NCI-H510A (cell line): Measurements from ENCODE around the gene ANXA8.
"Not testable (repeated sequence)": the region's sequence is repeated elsewhere in the genome, so short reads cannot be mapped to it uniquely, and the experiment has no call there.

ENCODE experiments used
- DNase-seq: peaks from one replicate; lab custom pipeline; 2025; lab: John Stamatoyannopoulos, UW

The ANXA8 gene

DNA sequence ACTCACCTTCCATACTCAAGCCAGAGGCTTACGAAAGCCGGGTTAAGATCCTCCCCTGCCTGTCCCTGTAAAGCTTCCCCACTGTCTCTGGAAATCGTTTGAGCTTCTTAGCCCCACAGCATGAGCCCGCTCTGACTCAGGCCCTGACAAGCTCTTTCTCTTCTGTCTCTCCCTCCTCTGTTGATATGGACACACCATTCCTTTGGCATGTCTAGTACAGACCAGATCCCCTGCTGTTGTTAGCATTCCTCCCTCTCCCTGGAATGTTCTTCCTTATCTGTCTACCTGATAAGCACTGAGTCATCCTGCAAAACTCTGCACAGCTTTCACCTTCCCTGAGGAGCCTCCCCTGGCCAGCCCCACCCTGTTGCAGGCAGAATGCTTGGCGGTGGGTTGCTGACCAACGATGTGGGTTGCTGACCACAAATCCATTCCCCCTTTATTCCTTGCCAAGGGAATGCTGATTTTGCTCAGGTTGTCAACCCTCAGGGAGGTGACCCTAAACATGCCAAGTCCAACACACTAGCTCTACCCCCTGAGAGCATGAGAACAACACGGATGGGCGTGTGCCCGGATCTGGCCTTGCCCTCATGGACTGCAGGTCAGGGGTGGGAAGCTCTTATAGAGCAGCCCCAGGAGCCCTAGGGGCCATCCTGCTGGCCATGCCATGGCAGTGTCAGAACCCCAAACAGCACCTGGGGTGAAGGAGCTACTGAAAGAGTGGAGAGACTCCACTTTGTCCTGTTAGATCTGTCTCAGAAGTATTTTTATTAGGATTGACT, 21.1 kb downstream of the ANXA8 start:
- DNase-seq, result not testable (repeated sequence)

DNA sequence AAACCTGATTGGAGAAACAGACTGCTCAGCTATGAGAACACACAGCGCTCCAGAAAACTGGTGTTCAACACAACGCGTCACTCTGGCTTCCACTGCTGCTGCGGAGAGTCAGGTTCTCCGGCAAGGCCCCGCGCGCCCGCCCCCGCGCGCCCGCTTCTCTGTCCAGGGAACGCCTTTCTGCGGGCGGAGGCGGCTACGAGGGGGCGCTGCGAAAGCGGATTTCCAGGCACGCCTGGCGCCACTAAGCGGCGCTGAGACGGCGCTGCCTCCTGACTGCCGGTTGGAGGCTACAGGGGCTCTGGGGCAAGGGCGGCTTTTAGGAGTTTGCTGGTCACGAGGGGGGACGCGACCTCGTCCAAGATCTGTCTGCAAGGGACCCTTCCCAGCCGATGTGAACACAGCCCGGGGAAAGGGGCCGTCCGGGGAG, 22.6 kb downstream of the ANXA8 start:
- DNase-seq, result not testable (repeated sequence)

DNA sequence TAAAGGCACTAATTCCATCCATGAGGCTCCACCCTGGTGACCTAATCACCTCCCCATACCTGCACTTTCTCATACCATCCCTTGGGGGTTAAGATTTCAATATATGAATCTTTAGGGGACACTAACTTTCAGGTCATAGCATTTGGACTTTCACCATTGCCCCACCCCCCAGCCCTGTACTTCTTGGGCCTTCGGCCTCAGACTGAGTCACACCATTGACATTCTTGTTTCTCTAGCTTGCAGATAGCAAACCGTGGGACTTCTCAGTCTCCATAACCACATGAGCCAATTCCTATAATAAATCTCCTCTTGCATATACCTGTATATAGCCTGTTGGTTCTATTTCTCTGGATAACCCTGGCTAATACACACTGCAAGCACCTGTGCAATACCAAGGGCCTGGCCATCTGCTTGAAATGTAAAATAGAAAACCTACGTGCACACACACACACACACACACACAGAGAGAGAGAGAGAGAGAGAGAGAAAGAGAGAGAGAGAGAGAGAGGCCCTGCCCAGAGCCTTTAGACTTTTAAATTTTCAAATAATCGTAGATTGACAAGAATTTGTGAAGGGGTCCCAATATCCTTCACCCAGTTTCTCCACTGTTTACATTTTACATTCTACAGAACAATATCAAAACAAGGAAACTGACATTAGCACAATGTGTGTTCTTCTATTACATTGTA, 25.3 kb downstream of the ANXA8 start:
- no peak for DNase-seq

DNA sequence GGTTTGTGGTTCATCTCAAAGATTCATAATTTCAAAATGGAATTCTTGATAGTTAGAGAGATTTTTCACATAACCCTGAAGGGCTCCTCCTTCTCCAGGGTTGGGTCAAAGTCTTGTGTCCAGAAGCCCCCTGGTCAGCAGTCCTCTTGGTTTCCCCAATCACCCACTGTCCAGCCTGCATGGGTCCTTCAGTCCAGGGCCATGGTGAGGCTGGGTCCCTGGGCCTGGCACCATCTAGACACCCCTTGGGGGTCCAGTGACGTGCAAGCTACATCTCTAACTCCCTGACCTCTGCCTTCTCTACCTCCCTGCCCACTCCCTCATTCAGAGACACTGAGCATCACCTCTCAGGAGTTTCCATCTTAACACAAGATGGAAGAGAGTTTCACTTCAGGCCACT, 26.1 kb downstream of the ANXA8 start:
- no peak for DNase-seq

DNA sequence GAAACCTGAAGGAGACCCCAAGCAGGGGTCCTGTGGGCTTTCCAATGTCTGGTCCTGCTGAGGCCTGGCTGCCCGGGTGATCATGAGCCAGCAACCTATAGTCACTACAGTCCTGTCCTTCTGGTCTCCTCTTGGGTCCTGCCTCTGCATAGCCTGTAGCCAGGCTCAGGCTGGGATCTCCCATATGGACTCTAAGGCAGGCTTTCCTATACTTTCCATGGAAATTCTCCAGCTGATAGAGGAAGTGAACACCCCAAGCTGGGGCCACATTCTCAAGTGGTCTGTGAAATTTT, 26.4 kb downstream of the ANXA8 start:
- DNase-seq, result no peak

DNA sequence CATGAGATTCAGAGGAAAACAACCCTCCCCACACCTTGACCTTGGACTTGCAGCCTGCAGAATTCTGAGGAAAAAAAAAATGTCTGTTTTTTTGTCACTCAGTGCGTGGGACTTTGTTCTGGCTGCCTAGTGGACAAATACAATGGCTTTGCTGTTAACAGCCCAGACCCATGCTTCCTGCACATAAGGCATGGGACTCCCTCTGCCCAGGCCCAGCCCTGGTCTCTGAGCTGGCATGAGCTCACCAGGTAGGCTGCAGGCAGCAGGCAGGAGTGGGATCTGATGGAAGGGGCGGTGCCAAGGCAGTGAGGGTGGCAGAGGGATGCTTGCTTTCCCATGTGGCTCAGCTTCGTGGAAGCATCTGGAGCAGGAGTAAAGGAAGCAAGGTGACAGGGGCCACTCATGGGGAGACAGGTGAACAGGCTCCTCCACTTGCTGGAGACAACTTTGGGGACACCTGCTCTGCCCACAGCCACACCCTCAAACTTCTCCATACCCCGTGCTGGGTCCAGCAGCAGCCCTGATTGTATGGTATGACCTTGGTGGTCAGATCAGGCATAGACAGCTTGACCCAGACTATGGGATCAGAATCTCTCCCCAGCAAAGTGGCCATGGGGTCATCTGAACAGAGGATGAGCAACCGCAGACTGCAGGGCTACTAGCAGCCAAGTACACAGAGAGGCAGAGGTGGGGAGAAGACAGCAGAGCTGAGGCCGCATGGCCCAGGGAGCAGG, 27.0 kb downstream of the ANXA8 start:
- no peak for DNase-seq

DNA sequence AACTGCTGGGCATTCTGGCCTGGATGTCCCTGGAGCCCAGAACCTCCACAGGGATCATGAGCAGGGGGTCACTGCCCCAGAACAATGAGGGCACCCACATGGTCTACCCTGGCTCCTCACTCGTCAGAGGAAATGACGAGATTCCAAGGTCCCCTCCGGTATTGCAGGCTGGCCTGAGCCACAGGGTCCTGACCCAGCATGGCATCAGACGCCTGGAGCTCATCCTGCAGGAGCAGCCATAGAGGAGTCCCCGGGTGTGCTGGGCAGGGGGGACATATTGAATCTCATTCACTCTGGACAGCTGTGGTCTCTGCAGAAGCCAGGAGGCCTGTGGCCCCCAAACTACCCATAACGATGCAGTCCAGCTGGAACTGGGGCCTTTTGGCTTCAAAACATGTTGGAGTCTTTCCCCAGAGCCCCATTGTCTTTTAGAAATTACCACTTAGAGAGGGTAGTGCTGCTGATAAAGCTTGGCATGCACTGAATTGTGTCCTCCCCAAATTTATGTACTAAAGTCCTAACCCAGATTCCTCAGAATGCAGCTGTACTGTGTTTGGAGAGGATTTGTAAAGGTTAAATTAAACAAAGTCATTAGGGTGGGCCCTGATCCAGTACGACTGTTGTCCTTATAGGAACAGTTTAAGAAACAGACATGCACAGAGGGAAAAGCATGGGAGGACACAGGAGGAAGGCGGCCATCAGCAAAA, 27.7 kb downstream of the ANXA8 start:
- no peak for DNase-seq

DNA sequence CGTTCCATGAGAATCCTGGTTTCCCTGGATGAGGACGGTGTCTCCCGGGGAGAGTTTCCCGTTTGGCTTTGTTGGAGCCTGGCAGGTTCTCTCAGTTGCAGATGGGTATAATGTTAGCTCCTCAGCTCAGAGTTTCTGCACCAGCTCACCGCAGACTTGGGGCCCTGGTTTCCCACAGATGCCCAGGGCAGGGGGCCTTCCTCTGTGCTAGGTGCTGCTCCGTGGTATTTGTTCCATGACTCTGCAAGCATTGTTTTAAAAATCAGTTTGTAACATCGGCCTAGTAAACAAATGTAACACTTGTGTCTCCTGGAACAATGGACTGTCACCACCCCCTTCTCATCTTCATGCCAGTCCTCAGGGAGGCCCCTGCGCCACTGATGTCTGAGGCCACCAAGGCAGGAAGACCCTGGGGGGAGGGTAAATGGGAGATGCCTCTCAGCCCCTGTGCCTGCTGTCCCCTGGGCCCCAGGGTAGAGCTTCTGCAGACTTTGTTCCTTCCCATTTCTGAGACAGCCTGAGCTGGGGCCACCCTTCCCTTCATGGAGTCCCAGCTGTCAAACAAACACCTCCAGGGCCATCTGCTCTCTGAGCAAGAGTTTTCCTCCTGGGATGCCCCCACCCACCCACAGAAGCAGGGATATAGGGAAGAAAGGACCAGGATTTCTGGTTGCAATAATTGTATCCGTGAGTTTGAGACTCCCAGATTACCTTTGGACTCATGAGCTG, 28.4 kb downstream of the ANXA8 start:
- not testable (repeated sequence) for DNase-seq

DNA sequence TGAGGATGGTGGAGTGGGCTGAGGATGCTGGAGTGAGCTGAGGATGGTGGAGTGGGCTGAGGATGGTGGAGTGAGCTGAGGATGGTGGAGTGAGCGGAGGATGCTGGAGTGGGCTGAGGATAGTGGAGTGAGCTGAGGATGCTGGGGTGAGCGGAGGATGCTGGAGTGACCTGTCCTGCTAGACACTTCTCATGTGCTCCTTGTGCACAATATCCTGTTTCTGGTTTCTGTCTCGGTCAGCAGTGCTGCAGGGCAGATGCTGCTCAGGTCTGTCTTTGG, 29.2 kb downstream of the ANXA8 start:
- no peak for DNase-seq

DNA sequence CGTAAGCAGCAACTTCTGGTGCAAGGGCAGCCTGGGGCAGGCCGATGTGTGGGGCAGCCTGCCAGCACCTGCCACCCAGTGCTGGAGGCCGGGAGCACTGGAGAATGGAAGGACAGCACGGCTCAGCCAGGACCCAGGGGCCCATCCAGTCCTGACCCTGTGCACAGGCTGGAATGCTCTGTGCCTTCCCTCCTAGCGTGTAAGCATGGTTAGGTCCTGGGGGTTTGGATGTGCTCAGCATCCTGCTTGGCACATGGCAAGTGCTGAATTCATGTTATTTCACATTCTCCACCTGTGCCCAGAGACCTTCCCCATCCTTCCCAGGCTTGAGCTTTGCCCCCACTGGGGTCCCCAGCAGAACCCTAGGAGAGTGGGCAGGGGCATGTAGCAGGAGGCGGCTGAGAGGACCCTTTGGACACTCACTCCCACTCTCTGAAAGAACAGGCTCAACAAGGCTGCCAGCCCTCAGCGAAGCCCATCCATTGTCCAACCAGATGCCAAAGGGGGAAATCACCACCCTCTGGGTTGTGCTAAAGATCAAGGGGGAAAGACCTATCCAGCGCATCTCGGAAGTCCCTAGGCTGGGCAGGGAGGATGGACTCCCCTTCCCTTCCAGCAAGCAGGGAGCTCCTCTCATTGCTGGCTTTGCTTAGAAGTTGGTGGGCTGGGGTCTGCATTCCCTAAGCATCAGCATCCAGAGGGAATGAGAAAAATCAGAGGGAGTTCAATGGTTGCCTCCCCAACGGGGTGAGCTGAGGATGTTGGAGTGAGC, 29.7 kb downstream of the ANXA8 start:
- no peak for DNase-seq

DNA sequence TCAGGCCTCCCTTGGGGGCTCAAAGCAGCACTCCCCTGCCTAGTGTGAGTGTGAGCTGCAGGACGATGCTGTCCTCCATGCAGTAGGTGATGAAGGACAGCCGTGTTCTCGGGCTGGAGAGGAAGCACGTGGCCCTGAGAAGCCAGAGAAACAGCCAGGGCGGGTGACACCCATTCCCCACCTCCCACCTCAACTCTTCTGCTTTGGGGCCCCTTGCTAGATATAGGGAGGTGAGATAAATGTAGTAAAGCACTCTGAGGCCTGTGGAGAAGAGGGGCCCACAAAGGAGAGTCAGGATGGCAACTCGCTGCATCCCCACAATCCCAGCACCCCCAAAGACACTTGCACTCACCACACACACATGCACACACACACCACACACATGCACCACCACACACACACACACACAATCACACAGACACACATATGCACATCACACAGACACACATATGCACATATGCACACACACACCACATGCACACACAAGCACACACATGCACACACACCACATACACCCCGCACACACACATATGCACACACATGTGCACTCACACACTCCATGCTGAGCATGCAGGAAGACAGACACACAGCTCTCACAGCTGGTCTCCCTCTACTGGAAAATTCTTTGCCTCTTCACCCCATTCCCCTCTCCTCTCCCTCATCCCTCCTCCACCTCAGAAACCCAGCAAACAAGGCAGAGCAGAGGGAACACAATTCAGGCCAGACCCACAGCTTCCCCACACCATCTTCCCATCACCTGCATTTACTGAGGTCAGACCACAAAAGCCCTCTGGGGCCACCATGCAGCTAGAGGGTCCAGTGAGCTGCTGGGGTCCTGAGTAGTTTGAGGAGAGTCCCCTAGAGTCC, 30.5 kb downstream of the ANXA8 start:
- no peak for DNase-seq

DNA sequence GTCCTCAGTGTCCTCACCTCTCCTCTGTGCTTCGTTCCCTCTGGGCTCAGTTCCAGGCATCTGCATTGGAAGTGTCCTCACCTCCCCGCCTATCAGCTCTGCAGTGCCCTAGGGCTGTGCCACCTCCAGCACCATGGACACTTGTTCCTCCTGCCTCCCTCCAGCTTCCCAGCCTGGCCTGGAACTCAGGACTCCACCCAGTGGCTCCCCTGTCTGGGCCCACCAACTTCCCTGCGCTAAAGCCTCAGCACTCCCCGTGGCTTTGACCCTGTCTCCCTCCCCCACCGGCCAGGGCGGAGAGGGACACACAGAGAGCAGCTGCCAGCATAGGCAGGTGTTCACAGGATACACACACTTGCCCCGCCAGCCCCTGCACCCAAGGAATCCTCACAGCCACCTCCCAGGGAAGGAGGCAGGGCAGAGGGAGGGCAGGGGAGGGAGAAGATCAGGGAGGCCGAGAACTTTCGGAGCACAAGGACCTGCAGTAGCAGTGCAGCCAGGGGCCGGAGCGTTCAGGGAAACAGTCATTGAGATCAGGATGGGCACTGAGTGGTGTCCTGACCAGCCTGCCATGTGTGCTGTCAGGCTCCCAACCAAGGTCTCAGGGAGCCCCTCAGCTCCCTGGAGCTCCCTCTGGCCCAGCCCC, 31.3 kb downstream of the ANXA8 start:
- peak; percentile 53 for DNase-seq

DNA sequence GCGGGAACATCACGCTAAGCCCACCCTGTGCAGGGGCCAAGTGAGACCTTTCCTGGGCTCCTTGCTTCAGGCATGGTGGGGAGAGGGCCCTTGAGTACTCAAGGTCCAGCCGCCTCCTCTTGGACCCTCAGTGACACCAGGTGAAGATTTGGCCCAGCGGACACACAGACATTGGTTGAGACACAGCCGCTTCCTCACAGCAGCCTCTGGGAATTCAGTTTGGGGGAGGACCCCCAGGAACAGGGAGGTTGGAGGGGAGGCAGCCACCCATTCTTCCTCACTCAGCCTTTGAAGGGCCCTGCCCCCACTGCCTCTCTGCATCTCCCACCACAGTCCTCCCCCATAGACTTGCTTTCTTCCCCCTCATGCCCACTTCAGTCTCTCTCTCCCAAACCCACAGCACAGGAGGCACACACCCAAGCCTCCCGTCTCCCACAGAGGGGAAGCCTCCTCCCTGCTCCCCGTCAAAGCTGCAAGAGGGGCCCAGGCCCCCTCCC, 31.9 kb downstream of the ANXA8 start:
- no peak for DNase-seq

DNA sequence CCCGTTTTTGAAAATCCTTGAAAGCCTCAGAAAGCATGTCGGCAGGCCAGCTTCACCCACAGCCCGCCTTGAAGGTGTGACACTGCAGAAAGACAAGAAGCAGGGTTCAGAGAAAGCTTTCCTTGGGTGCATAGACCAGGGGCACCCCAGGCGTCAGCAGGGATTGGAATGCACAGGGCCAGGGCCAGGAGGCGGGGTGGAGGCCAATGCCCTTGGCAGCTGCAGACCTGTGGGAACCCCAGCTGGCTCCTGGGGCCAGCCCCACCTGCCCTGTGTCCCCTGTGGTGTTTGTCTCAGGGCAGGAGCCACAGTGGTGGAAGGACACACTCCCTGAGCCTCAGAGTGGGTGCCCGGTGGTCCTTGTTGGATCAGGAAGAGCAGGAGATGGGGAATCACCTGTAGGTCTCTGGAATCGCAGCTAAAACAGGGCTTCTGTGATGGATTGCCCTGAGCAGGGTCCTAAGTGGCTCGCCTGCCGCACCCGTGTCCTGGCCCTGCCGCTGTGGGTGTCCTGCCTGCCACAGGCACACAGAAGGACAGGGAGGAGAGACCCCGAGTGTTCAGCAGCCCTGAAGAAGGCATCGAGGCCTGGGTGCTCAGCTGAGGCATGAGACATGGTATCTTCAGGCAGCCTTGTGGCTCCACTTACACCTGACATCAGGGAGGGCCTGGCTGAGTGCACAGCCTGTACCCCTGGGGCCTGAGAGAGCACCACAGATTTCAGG, 32.5 kb downstream of the ANXA8 start:
- no peak for DNase-seq

DNA sequence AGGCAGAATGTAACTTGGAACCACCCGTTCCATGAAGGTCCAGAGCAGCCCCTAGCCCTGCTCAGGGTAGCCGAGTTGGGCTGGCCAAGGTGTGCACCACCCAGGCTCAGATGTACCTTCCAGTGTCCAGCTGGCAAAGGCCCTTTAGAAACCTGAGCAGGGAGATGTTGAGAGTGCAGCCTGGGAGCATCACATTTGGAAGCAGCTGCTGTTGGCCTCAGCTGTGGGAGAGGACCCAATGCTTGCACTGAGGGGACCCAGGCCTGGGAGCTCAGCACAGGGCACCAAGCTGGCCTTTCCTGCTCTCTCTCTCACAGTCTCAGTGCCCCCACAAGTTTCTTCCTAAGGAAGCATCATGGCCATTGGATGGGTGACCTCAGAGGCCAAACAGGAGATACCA, 33.5 kb downstream of the ANXA8 start:
- no peak for DNase-seq

DNA sequence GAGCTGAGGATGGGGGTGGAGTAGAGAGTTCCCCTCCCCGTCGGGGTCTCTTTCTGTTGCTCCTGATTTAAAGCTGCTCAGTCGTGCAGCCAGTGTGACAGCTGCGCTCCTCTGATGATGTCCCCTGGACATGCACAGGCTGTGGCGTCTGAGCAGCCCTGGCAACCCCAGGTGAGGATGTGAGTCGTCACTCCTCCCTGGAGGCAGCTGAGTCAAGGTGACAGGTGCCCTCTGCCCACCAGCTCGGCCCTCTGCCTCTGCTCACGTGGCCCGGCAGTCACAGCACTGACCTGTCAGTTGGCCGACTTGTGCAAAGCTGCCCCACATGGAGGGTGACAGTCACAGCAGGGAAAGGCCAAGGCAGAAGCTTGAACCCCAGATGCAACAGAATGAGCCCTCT, 33.9 kb downstream of the ANXA8 start:
- DNase-seq, result no peak

DNA sequence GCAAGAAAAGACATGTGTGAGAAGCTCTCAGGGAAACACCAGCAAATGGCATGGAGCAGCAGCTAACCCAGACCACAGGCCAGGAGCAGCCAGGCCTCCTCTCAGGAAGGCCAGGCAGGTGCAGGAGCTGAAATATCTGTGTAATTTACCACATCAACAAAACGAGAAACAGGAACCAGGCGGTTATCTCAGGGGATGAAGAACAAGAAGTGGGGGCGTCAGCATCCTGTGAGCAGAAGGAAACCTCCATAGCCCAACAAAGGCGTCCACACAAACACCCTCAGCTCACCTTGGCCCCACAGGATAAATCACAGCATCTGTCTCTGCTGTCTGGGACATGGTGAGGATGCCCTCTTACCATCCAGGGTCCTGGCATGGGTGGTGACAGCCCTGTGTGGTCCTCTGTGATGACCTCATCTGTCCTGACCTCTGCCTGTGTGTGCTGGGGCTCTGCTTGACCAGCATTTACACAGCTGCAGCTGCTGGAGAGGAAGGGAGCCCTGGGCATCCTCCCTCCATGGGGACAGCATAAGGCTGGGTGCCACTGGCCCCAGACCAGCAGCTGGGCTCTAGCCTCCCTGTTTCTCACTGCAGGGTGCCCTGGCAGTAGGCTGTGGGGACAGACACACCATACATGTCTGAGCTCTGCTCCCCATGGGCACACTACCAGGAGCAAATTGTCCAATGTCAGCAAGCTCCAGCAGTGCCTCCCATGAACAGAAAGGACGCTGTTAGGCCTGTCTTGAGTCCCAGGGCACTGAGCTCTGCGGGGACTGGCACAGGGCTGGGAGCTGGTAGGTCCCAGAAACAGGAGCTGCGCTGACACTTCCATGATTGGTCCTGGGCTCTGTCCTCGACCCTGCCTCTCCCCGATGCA, 34.6 kb downstream of the ANXA8 start:
- no peak for DNase-seq

DNA sequence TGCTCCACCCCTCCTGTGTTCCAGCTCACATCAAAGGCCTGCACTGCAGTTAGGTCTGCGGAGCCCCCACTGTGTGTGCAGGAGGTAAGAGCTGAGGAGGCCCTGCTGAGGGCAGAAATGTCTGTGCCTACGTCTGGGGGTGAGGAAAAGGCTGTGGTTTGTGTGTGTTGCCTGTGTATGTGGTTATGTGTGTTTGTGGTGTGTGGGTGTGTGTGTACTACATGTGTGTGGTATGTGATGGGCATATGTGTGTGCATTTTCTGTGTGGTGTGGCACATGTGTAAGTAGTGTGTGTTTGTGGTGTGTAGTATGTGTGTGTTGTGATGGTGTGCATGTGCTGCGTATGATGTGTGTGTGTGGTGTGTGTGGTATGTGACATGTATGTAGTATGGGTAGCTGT, 36.2 kb downstream of the ANXA8 start:
- no peak for DNase-seq
